NT2/D1 (cell line): ENCODE results near the gene C1orf122.

ENCODE experiments used
- SUZ12 ChIP-seq: IDR thresholded peaks from 2 replicates; pipeline ENCODE4 v1.6.1; 2011; ENCODE audit not compliant: insufficient read length, insufficient read depth; ENCODE audit errors: extremely low read depth
- YY1 ChIP-seq: IDR thresholded peaks from 2 replicates; pipeline ENCODE4 v1.6.1; 2011; ENCODE audit not compliant: insufficient read length, insufficient read depth
- ZNF274 ChIP-seq: IDR thresholded peaks from 2 replicates; pipeline ENCODE4 v1.6.1; 2011; ENCODE audit warnings: mild to moderate bottlenecking, low read depth, low read length

GRCh38 chr1:37797750-37798345, 9.7 kb upstream of the C1orf122 start:
- TF ChIP-seq YY1 = no peak
- no peak for TF ChIP-seq SUZ12
- TF ChIP-seq ZNF274 = no peak
